HT-29 (cell line): ENCODE data around the gene DNAJC18. TPM values are rescaled to one million over a fixed set of nuclear protein-coding genes. Genes with fewer than 3 reads are reported as not detected.
"Not testable (repeated sequence)": the region's sequence is repeated elsewhere in the genome, so short reads cannot be mapped to it uniquely, and the experiment has no call there.

ENCODE experiments used
- DNase-seq: peaks from one replicate; pipeline ENCODE4 v3.0.0-alpha.2; 2015; ENCODE audit warnings: low spot score
- total RNA-seq: library from RNA; depleted of rRNA; stranded (reverse); fragments of >200 nt; shearing (Covaris generic); gene quantifications from 2 replicates; pipeline ENCODE4 v1.2.3, GENCODE V29; 2014

Gene DNAJC18
- total RNA-seq, 1 experiment from 2014 or later: 0.81 TPM

DNA sequence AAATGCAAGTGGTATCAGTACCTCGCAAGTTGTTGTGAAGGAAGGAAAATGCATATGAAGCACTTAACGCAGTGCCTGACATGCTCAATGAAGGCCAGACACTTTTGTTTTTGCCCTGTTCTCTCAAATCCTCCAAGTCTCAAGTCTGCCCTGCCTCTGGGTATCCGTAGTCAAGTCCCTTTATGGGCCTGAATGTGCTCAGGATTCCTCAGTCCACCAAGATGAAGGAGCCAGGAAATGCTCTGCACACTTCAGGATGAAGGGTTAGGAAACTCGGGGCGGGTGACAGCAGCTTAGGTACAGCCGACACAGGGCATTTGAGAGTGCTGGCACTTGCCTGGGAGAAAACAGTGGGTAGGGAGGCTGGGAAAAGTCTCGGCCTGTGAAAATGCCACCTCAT is 21.9 kb upstream of the DNAJC18 start:
- no peak for DNase-seq

DNA sequence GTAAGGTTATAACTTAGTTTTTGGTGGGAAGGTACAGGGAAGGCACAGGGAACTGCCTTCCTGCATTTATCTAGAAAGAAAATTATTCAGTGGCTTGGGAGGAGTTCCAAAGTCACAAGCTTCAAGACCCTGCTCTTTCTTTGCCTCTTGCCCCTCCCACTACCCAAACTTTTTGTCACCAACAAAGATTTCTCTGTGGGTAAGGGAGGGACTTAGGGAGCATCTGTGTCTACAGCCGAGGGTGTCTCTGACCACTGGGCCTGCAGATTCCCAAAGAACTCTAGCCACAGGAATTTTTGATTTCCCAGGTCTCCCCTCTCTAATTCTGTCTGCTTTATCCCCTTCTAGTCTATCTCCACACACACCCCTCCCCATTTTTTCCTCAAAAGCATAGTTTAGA is 21.1 kb upstream of the DNAJC18 start:
- DNase-seq: no peak

DNA sequence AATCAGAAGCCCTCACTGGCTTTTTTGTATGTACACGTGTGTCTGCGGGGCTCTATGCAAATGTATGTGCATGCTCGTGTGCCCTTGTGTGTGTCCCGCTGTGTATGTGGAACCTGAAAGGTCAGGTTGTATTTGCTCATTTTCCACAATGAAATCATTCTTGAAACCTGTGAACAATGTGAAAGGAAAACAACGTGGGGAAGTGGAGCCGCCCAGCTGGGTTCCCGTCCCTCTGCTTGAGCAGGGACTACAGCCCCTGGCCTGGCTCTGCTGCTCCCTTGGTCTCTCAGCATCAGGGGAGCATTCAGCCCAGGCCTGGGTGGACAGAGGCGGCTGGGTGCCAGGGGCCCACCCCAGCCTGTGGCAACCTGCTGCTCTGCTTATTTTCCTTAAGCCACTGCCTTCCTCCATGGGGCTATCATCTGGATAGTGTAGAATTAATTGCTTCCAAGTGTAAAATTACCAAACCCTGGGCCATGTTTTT is 20.2 kb upstream of the DNAJC18 start:
- no peak for DNase-seq

DNA sequence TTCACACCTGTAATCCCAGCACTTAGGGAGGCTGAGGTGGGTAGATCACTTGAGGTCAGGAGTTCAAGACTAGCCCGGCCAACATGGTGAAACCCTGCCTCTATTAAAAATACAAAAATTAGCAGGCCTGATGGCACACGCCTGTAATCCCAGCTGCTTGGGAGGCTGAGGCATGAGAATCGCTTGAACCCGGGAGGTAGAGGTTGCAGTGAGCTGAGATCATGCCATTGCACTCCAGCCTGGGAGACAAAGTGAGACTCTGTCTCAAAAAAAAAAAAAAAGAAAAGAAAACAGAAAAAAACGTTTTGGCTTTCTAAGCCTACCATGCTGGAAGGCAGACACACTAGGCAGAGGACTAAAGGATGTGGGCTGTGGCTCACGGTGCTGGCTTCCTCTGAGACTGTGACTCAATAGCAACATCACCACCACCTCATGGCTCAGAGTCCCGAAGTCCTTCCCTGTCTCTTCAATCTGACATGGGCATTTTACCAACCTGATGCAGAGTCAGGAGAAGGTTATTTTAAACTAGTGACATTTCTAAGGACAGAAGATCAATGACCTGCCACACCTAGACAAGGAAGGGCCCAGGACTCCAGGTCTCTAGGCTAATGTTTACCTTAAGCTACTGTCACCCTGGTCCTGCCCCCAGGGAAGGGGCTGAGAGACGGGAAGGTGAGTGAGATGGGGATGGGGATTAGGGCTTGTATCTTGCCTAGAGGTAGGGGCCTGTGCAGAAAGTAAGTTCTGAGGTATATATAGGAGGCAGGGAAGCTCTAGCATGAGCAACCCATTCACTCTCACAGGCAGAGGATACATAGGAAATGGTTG is 19.5 kb upstream of the DNAJC18 start:
- no peak for DNase-seq

DNA sequence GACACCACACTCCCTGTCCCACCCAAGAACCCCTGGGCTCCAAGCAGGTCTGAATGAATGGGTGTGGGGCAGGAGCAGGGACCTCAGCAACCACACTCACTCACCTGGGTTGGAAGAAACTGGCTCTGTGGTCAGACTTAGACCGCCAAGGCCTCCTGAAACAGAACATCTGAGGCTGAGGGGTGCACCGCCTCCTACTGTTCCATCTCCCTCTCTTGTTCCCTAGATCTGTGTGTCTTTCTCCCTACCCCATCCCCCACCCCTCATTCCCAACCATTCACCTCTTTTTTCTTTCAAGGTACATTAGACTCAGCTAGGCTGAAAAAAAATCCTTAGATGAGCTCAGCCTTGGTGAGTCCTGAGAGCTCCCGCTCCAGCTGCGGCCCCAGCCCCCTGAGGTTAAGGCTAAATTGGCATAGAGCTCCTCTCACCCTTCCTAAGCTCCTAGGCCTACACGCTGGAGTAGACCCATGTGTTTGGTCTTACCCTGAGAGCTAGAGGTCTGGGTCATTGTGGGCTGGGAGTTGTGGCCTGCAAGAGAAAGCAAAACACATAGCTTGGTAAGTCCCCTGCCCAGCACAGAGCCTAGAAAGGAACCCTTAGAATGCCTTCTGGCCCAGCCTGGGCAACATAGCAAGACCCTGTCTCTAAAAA is 18.5 kb upstream of the DNAJC18 start:
- no peak for DNase-seq

DNA sequence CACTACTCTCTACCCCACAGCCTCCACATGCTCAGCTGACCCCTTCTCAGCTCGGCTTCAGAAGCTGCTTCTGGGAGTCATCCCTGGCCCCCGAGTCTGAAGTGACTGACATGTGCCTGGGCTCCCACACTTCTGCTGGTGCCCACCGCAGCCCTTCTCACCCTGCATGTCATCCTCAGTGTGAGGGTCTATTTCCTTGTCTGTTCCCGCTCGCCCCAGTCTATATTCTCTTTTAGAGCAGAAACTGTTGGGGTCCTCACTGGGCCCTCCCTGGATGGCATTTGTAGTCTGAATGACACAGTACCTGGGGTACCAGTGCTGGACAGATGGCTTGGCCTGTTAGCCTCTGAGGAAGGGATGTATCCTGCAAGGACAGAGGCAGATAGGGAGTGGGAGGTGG is 17.9 kb upstream of the DNAJC18 start:
- no peak for DNase-seq

DNA sequence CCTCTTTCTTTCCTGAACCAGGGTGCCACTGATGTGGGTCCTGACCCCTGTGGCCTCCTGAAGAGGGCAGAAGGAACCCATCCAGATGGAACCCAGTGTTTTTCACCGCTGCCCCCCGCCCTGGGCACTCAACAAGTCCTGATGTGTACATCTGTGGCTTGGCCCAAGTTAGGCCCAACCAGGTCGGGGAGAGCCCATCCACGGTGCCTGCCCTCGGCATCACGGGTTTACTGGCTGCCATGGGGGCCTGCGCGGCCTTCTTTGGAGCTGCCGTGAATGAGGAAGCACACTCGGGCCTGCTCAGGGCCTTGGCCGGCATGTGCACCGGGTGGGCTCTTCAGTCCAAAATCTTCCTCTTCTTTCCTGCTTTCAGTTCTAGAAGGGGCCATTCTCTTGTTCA is 17.5 kb upstream of the DNAJC18 start:
- no peak for DNase-seq

DNA sequence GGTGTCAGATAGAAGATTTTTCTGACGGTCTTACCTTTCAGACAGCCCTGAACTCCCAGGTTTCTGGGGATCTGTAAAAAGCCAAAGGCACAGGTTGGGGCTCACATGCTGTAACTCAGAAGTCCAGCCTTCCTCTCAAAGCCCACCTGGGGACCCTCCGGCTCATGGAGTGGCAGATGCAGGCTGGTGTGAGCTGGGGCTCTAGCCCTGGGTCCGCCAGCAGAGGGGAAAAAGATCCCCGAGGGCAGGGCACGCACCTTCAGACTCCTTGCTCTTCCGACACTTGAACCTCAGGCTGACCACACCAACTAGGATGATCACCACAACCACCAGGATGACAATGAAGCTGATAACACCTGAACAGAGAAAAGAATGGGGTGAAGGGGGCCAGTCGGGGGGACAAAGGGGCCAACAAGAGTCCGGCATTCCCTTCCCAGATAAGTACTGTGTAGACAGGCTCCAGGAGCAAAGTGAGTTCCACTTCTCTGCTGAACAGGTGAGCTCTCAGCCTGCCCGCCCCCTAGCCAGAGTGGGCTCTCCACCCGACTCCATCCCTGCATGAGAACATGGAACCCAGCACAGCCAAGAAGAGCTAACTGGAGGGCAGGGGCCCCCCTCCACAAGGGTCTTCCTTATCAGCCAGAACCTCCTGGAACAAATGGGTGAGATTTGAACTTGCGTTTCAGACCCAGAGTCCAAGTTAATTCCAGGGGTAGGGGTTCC is 15.4 kb upstream of the DNAJC18 start:
- DNase-seq: no peak

DNA sequence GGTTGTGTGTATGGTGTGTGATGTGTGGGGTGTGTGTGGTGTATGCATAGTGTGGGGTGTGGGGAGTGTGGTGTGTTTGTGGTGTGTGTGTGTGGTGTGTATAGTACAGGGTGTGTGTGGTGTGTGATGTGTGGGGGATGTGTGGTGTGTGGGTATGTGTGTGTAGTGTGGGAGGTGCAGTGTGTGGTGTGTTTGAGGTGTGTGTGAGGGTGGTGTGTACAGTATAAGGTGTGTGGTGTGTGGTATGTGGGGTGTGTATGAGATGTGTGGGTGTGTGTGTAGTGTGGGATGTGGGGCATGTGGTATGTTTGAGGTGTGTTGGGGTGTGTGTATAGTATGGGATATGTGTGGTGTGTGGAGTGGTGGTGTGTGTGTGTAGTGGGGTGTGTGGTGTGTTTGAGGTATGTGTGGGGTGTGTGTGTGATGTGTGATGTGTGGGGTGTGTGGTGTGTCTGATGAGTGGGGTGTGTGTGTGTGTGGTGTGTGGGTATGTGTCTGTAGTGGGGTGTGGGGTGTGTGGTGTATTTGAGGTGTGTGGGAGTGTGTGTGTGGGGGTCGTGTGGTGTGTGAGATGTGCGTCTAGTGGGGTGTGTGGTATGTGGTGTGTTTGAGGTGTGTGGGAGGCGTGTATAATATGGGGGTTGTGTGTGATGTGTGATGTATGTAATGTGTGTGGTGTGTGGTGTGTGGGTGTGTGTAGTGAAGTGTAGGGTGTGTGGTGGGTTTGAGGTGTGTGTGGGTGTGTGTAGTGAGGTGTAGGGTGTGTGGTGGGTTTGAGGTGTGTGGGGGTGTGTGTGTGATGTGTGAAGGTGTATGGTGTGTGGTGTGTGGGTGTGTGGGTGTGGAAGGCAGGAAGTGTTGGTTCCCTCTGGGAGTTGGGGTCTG is 14.6 kb upstream of the DNAJC18 start:
- DNase-seq: no peak

DNA sequence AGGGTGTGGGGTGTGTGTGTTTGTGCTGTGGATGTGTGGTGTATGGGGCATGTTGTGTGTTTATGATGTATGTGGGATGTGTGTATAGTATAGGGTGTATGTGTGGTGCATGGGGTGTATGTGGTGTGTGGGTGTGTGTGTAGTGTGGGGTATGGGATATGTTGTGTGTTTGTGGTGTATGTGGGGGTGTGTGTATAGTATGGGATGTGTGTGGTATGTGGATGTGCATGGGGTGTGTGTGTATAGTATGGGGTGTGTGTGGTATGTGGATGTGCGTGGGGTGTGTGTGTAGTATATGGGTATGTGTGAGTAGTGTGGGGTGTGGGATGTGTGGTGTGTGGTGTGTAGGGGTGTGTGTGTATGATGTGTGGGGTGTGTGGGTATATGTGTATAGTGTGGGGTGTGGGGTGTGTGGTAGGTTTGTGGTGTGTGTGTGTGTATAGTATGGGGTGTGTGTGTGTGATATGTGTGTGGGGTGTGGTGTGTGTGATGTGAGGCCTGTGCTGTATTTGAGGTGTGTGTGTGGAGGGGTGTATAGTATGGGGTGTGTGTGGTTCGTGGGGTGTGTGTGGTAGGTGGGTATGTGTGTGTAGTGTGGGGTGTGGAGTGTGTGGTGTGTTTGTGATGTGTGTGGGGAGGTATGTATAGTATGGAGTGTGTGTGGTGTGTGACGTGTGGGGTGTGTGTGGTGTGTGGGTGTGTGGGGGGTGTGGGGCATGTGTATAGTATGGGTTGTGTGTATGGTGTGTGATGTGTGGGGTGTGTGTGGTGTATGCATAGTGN is 12.7 kb upstream of the DNAJC18 start:
- no peak for DNase-seq

DNA sequence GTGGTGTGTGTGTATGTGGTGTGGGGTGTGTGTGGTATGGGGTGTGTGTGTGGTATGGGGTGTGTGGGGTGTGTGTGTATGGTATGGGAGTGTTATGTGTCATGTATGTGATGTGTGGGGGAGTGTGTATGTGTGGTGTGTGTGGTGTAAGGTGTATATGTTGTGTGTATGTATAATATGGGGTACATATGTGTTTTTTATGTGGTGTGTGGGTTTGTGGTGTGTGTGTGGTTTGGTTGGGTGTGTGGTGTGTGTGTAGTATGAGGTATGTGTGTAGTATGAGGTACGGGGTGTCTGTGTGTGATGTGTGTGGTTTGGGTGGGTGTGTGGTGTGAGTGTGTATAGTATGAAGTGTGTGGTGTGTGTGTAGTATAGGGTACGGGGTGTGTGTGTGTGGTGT is 11.9 kb upstream of the DNAJC18 start:
- DNase-seq: no peak

DNA sequence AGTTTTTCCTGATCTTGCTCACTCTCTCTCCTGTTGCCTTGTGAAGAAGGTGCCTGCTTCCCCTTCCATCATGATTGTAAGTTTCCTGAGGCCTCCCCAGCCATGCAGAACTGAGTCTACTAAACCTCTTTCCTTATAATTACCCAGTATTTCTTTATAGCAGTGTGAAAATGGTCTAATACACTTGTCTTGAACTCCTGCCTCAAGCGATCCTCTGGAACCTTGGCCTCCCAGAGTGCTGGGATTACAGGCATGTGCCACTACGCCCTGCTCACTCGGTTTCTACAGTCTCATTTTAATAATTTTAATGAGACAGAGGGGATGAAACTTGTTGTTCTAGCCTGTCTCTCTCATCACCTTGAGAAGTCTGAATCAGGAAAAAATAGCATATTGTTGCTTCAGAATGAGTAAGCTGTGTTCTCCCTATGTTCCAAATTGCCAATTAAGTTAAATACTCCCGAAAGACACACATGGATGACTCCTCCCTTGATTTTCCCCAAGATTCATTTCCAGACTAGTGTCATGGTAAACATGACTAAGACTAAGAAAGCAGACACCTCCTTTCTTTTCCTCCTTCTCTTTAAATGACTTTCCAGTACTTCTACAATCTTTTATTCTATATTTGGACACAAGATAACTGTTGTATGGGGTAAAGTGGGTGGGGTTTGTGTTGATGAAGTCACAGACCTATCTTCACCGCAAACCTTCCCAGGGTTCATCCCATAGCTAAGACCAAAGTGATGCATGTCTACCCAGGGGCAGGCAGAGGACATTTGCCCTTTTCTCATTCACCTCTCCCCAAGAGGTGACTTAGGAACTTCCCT is 7.8 kb upstream of the DNAJC18 start:
- no peak for DNase-seq

DNA sequence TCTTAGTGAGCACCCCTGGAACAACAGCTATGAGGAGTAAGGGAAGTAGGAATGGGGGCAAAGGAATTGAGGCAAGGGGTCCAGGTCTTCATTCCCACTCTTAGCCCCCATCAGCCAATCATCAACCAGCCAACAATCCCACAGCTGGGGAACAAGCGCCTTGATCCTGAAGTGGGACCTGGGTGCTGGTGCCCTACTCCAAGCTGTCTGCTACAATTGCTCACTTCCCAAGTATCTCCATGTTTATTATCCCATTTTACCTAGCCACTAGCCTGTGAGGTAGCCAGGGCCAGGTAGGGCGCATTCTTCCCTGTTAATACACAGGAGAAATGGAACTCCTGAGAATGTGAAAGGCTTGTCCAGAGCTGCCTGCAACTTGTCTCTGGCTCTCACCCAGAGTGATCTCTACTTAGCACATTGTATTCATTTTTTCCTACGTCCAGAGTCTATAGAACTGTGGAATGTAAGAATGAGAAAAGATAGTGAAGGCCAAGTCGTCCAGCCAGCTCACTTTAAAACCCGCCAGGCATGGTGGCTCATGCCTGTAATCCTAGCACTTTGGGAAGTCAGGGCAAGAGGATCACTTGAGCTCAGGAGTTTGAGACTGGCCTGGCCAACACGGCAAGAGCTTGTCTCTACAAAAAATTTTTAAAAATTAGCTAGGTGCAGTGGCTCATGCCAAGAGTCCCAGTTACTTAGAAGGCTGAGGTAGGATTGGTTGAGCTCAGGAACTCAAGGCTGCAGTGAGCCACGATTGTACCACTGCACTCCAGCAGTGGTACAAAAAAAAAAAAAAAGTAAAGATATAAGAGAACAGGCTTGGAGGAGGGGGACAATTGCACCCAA is 6.2 kb upstream of the DNAJC18 start:
- no peak for DNase-seq

DNA sequence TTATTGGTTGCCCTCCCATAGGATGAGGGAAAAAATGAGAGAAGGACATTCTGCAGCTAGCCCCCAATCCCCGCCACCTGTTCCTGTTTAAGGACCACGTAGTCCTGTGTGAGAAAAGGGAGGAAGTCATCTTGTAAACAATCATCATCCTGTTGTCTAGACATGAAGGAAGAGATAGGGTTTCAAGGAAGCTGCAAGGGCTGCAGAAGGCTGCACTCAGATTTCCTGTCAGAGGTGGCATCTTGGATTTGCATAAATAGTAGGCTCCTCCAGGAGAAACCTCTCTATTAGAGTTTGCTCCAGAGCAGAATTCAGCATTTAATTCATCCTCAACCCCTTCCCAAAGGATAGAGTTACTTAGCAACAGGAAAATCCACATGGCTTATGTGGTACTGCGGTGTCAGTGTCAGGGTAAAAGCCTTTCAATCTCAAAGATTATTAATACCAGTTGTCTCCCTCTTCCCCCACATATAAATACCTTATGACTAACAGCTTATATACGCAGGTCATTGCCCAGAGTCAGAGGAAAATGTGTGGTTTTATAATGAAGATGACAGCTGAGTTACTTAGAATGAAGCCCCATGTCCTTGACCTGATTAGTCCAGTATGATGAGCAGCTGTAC is 4.6 kb upstream of the DNAJC18 start:
- no peak for DNase-seq

DNA sequence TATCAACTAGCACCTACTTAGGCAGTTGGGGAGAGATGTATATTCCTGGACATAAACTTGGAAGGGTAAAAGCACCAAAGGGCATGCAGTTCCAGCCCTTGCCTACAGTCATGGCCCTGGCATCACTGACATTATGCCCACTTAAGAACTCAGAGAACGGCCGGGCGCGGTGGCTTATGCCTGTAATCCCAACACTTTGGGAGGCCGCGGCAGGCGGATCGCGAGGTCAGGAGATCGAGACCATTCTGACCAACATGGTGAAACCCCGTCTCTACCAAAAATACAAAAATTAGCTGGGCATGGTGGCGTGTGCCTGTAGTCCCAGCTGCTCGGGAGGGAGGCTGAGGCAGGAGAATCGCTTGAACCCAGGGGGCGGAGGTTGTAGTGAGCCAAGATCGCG is 1.1 kb upstream of the DNAJC18 start:
- DNase-seq: not testable (repeated sequence)

DNA sequence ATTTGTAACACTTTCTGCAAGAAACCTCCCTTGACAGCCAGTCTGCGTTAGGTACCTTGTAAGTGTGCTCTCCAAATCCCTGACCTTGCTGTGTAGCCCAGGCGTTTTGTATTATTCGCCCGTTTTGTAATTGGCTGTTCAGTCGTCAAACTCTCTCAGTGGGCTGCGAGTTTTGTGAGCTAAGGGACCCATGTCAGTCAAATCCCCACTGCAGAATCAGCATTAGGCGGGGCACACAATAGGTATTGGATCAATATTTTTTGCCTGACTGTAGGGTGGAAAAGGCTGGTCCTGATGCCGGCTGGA is 665 bp downstream of the DNAJC18 start:
- DNase-seq: no peak

DNA sequence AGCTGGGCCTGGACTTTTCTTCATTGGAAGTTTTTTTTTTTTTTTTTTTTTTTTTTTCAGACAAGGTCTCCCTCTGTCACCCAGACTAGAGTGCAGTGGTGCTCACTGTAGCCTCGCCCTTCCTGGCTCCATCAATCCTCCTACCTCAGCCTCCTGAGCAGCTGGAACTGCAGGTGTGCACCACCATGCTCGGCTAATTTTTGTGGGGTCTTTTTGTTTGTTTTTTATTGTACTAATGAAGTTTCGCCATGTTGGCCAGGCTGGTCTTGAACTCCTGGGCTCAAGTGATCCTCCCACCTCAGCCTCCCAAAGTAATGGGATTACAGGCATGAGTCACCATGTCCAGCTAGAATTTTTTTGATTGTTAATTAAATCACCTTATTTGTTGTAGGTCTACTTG is 3.6 kb downstream of the DNAJC18 start:
- no peak for DNase-seq

DNA sequence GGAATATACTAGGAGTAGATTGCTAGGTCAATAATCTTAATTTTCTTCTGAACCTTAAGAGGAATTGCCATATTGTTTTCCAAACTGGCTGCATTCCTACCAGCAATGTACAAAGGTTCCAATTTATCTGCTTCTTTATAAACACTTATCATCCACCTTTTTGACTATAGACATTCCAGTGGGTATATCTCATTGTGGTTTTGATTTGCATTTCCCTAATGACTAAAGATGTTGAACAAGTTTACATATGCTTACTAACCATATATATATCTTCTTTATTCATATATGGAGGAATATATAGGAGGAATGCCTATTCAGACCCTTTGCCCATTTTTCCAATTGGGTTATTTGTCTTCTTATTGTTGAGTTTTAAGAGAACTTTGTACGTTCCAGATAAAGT is 7.6 kb downstream of the DNAJC18 start:
- DNase-seq: no peak

DNA sequence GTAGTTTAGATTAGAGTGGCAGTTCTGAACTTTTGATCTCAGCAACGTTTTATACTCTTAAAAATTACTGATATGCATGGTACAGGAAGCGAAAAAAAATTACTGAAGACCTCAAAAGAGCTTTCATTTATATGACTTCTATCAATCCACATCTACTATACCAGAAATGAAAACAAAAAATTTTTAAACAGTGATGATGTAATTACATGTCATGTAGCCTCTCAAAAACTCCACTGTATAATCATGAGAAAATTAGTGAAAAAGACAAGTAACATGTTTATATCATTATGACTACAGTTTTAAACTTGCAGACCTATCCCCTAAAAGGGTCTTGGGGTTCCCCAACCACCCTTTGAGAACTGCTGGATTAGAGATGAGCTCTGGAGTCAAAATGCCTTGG is 9.3 kb downstream of the DNAJC18 start:
- no peak for DNase-seq
